NCI-H510A (cell line): ENCODE results near the gene GRIK4.

ENCODE experiments used
- DNase-seq: peaks from one replicate; lab custom pipeline; 2025; lab: John Stamatoyannopoulos, UW

GRIK4 gene

GRCh38 chr11:120510406-120511115 is 987 bp upstream of the GRIK4 start:
- no peak for DNase-seq

GRCh38 chr11:120511820-120512738 is 531 bp downstream of the GRIK4 start:
- DNase-seq: no peak

DNA sequence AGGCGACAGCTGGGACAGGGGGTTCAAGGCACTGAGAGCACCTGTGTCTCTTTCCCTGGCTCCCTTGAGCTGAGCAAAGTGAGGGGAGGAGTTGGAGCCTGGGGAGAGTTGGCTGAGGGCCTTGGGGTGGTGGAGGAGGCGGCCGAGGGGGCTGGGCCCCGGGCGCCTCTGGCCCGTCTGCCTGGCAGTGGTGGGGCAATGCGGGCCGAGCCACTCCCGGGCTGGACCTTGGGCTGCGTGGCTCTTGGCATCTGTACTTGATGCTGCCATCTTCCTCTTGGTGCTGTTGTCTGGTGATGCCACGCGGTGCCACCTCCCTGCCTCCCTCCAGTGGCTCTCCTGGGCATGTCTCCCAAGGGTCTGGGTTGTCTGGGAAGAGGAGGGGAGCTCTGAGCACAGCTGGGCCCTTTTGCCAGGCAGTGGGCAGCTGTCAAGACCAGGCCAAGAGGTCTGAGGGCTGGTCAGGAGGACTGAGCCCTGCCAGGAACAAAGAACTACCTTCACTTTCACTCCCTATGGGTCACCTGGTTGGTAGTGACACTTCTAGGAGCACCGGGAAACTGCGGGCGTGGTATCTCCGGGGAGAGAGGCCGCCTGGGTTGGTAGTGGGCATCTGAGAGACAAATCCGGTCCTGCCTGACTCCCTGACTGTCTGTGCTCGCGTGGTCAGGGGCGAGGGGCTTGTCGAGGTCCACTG is 1.3 kb downstream of the GRIK4 start:
- no peak for DNase-seq

- DNase-seq: no peak
Observed at GRCh38 chr11:120513436-120514315, 2.1 kb downstream of the GRIK4 start.

DNA sequence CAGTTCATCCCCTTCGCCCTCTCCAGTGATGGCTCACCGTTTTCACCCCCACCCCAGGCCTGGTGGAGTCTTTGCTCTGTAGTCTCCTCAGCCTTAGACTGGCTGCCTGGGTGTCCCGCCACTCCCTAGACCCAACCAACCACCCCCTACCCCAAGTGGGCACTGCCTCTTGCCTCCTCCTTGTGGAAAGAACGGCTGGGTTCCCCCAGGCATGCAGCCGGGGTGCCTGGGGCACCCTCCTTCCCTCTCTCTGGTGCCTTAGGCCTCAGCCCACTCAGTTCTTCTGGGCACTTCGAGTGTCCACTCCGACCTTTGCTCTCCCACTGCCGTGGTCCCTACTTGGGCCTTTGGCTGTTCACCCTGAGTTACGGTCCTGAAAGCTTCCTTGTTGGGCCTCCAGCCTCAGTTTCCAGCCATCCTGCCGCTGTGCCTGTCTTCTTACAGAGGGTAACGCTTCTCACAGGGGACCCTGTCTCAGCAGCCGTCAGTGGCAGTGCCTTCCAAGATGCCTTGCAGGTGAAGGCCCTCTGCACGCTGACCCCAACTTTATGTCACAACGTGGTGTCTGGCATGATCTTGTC is 3.1 kb downstream of the GRIK4 start:
- DNase-seq: no peak

GRCh38 chr11:120515186-120515723 is 3.7 kb downstream of the GRIK4 start:
- DNase-seq: no peak

GRCh38 chr11:120516461-120517389 is 5.2 kb downstream of the GRIK4 start:
- no peak for DNase-seq

- no peak for DNase-seq
Observed at GRCh38 chr11:120517390-120517761, 5.8 kb downstream of the GRIK4 start.

- no peak for DNase-seq
Observed at GRCh38 chr11:120517801-120518291, 6.3 kb downstream of the GRIK4 start.

DNA sequence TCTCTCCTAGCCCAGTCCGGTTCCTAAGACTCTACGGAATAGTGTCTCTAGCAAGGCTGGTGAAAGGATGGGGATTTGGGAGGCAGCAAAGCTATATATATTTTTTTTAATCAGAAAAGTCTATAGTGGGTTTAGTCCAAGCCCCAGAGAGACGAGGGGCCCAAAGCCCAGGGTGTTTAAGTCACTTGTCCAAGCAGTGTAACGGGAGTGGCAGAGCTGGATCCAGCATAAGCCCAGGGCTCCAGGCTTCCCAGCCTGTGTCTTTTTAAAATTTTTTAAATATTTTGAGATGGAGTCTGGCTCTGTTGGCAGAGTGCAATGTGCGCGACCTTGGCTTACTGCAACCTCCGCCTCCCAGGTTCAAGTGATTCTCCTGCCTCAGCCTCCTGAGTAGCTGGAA is 6.8 kb downstream of the GRIK4 start:
- DNase-seq: no peak

DNA sequence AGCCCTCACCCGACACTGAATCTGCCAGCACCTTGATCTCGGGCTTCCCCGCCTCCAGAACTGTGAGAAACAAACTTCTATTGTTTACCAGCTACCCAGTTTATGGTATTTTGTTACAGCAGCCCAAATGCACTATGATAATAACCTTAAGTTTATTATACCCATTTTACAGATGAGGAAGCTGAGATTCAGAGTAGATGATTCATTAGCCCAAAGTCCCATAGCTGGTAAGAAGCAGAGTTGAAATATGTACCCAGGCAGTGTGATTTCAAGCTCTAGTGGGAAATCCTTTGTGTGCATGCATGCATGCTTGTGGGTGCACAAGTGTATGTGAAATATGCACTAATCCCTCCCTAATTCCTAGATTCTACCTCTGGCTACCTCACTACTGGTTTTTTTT is 7.9 kb downstream of the GRIK4 start:
- no peak for DNase-seq

DNA sequence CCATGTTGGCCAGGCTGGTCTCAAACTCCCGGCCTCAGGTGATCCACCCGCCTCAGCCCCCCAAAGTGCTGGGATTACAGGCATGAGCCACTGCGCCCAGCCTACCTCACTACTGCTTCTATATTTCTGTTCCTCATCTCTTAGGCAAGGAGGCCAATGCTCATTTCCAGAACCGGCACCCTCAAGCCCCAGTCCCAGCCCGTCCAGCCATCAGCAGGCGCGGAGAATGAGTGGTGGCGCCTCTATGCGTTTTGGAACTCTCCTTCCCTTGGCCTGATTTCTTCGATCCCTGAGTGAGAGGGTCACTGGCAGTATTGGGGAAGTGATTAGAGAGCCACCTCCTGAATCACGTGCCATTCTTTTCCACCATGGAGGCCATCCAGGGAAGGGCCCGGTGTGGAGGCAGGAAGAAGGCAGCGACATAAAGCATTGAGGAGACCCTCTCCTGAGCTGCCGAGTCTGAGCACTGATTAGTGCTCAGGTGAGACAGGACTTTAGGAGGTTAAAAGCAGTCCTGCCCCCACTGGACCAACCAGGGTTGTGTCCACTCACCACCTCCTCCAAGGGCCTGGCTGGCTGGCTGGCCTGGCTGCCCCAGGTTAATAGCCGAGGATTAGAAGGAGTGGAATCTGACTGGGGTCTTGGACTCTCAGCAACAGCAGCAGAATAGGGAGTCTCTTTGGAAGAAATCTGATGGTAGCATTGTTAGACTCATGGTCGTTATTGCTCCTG is 8.7 kb downstream of the GRIK4 start:
- DNase-seq: no peak

- no peak for DNase-seq
Observed at GRCh38 chr11:120521176-120521575, 9.6 kb downstream of the GRIK4 start.

- DNase-seq: no peak
Observed at GRCh38 chr11:120522021-120522420, 10.5 kb downstream of the GRIK4 start.

DNA sequence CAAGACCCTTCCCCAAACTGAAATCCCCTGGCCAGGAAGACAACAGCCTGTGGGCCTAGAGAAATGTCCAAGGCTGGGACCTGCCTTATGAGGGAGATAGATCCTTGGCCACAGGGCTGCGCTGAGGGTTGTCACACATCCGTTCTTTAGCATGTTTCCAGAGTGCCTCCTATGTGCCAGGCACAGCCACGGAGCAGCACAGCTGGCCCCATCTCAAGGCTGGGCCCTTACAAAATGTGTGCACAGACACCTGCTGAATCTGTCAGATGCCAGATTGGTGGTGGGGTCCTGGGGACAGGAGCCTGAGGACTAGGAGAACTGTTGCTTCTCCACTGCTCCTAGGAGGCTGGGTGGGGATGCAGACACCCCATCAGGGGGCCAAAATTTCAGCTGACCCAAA is 11.2 kb downstream of the GRIK4 start:
- no peak for DNase-seq

GRCh38 chr11:120523196-120523595 is 11.6 kb downstream of the GRIK4 start:
- DNase-seq: no peak

GRCh38 chr11:120524536-120525085 is 13.1 kb downstream of the GRIK4 start:
- no peak for DNase-seq

- no peak for DNase-seq
Observed at GRCh38 chr11:120525261-120526171, 14.0 kb downstream of the GRIK4 start.
